HG03457 (cell line): Measurements from ENCODE around the gene ARV1.
"Not testable (repeated sequence)": the region's sequence is repeated elsewhere in the genome, so short reads cannot be mapped to it uniquely, and the experiment has no call there.

Experiments
- ATAC-seq: cut with Tn5 transposase; IDR thresholded peaks from one replicate; pipeline ENCODE4 v1.9.1; 2021; ENCODE audit warnings: moderate number of reproducible peaks; ENCODE audit not compliant: unreplicated experiment

ARV1 gene

GRCh38 chr1:231040800-231041718, 62.2 kb downstream of the ARV1 start:
- ATAC-seq = no peak

- no peak for ATAC-seq
These were observed 62.9 kb downstream of the ARV1 start for GRCh38 chr1:231041719-231042261.

GRCh38 chr1:231044588-231044987, 65.7 kb downstream of the ARV1 start:
- no peak for ATAC-seq

GRCh38 chr1:231045286-231045685, 66.4 kb downstream of the ARV1 start:
- ATAC-seq = no peak

GRCh38 chr1:231045921-231046729, 67.2 kb downstream of the ARV1 start:
- ATAC-seq = not testable (repeated sequence)

GRCh38 chr1:231046730-231047395, 68.0 kb downstream of the ARV1 start:
- ATAC-seq = no peak

- ATAC-seq = not testable (repeated sequence)
These were observed 68.6 kb downstream of the ARV1 start for GRCh38 chr1:231047529-231047928.

GRCh38 chr1:231048419-231048818, 69.5 kb downstream of the ARV1 start:
- not testable (repeated sequence) for ATAC-seq

GRCh38 chr1:231049121-231049979, 70.5 kb downstream of the ARV1 start:
- ATAC-seq = no peak
